A549 (cell line): ENCODE measurements around the gene LCAT.

ENCODE experiments used
- CHD2 ChIP-seq: fragments of 150-350 bp; IDR thresholded peaks from 2 replicates; pipeline ENCODE4 v1.6.1; 2014; ENCODE audit warnings: low read length; ENCODE audit not compliant: partially characterized antibody
- CHD4 ChIP-seq: fragments of 200-600 bp; sonication (generic); IDR thresholded peaks from 2 replicates; pipeline ENCODE4 v1.6.1; 2016; ENCODE audit warnings: antibody characterized with exemption, mild to moderate bottlenecking, borderline replicate concordance
- CTCF ChIP-seq: fragments of >200 bp; sonication (Bioruptor Twin); formaldehyde crosslinking; IDR thresholded peaks from 3 replicates; pipeline ENCODE4 v1.5.1; 2016
- MAFK ChIP-seq: fragments of 450-650 bp; IDR thresholded peaks from 2 replicates; pipeline ENCODE4 v1.6.1; 2014; ENCODE audit not compliant: partially characterized antibody
- MAZ ChIP-seq: fragments of 150-350 bp; IDR thresholded peaks from 2 replicates; pipeline ENCODE4 v1.6.1; 2014; ENCODE audit warnings: antibody characterized with exemption, low read depth, low read length, borderline replicate concordance
- REST ChIP-seq: fragments of 200-600 bp; sonication (generic); IDR thresholded peaks from 2 replicates; pipeline ENCODE4 v1.6.1; 2016; ENCODE audit warnings: antibody characterized with exemption, mild to moderate bottlenecking, moderate library complexity
- RFX5 ChIP-seq: fragments of 450-650 bp; IDR thresholded peaks from 2 replicates; pipeline ENCODE4 v1.7.1; 2014; ENCODE audit warnings: antibody characterized with exemption, mild to moderate bottlenecking, moderate library complexity
- SREBF2 ChIP-seq: fragments of 450-650 bp; IDR thresholded peaks from 2 replicates; pipeline ENCODE4 v1.6.1; 2014; ENCODE audit warnings: mild to moderate bottlenecking, moderate library complexity

- TF ChIP-seq CTCF, result no peak
- TF ChIP-seq MAFK, result no peak
- no peak for TF ChIP-seq RFX5
- TF ChIP-seq REST, result no peak
- TF ChIP-seq MAZ, result no peak
- no peak for TF ChIP-seq CHD4
- TF ChIP-seq SREBF2, result no peak
- no peak for TF ChIP-seq CHD2
Observed at GRCh38 chr16:67977005-67977404, 33.1 kb upstream of the LCAT start.
